Lower lobe of right lung (tissue), 2 donors: ENCODE results near the gene LPP. TPM values are rescaled to one million over a fixed set of nuclear protein-coding genes. Genes with fewer than 3 reads are reported as not detected.
"Not testable (repeated sequence)": the region's sequence is repeated elsewhere in the genome, so short reads cannot be mapped to it uniquely, and the experiment has no call there.

Experiments
- ATAC-seq, 2 donors: fragments of 200-7000 bp; cut with Tn5 transposase; one replicate each; pipeline ENCODE4 v1.9.1; 2020 to 2022; ENCODE audit warnings: mild to moderate bottlenecking in 2 of 2, moderate library complexity in 2 of 2
- DNase-seq: peaks from one replicate; pipeline ENCODE4 v3.0.0-alpha.2; 2020
- H3K27ac ChIP-seq: fragments of 200-600 bp; one replicate; pipeline ENCODE4 v1.8.0; 2022
- H3K27me3 ChIP-seq: fragments of 200-600 bp; one replicate; pipeline ENCODE4 v1.8.0; 2022; ENCODE audit warnings: low read depth
- H3K36me3 ChIP-seq: fragments of 200-600 bp; one replicate; pipeline ENCODE4 v1.8.0; 2022; ENCODE audit warnings: mild to moderate bottlenecking
- H3K4me1 ChIP-seq: fragments of 200-600 bp; one replicate; pipeline ENCODE4 v1.8.0; 2022
- H3K4me3 ChIP-seq: fragments of 200-600 bp; one replicate; pipeline ENCODE4 v1.8.0; 2022; ENCODE audit warnings: mild to moderate bottlenecking
- H3K9me3 ChIP-seq: fragments of 200-600 bp; one replicate; pipeline ENCODE4 v1.8.0; 2022
- intact Hi-C: fragments of 100-400 bp; cut with DNase I; formaldehyde crosslinking; loops from one replicate; pipeline ENCODE4 v1.11.0; 2022
- total RNA-seq: library from RNA; stranded (reverse); fragmentation: NEBNext Ultra II Directional; extraction: Animal tissue kit (Norgen Biotek cat#: 25700); gene quantifications from one replicate; pipeline ENCODE4 v1.2.1, GENCODE V29; 2021
- TF ChIP-seq, protein P1 (sequence below): fragments of 200-600 bp; IDR thresholded peaks from one replicate; pipeline ENCODE4 v1.8.0; 2022; ENCODE audit warnings: antibody characterized with exemption, mild to moderate bottlenecking
- donor health status: DM: no; HTN: yes; CAD: no; lungs with severe emphysema.

LPP gene
- total RNA-seq, 1 donor from 2014 or later = 180 TPM

DNA sequence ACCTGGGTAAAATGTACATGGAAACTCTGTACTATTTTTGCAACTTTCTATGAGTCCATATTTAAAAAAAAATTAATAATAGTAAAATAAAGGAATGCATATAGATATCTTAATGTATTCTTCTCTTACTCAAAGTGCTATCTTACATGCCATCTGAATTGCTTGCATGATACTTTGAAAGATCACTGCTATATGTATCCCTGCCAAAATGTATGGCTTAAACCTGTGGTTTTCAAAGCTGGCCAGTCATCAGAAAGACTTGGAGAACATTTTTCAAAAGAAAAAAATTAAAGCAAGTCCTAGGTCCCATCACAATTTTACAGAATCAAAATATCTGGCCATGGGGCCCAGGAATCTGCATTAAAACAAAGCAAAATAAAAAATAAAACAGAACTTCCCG is 262.1 kb downstream of the LPP start:
- TF ChIP-seq, protein P1, sequence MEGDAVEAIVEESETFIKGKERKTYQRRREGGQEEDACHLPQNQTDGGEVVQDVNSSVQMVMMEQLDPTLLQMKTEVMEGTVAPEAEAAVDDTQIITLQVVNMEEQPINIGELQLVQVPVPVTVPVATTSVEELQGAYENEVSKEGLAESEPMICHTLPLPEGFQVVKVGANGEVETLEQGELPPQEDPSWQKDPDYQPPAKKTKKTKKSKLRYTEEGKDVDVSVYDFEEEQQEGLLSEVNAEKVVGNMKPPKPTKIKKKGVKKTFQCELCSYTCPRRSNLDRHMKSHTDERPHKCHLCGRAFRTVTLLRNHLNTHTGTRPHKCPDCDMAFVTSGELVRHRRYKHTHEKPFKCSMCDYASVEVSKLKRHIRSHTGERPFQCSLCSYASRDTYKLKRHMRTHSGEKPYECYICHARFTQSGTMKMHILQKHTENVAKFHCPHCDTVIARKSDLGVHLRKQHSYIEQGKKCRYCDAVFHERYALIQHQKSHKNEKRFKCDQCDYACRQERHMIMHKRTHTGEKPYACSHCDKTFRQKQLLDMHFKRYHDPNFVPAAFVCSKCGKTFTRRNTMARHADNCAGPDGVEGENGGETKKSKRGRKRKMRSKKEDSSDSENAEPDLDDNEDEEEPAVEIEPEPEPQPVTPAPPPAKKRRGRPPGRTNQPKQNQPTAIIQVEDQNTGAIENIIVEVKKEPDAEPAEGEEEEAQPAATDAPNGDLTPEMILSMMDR = no peak
- H3K27ac ChIP-seq = no peak overlapping the region
- no peaks in the 10 kb centered on the region for H3K9me3 ChIP-seq
- no peak overlapping the region for H3K4me3 ChIP-seq
- no peaks in the 10 kb centered on the region for H3K27me3 ChIP-seq
- no peaks in the 10 kb centered on the region for H3K36me3 ChIP-seq
- ATAC-seq (no peak), DNase-seq (no peak)
- peaks cover 5% of the 10 kb centered on the region for H3K4me1 ChIP-seq
- intact Hi-C loops = no loop called here

GRCh38 chr3:188417271-188417696 is 263.3 kb downstream of the LPP start:
- ATAC-seq (peak in 1 of 2 donors; percentile 25), DNase-seq (no peak)
- Histone ChIP-seq H3K9me3 (no peaks in the 10 kb centered on the region), H3K4me3 (no peak overlapping the region), H3K4me1 (peaks cover 17% of the 10 kb centered on the region), H3K27me3 (no peaks in the 10 kb centered on the region), H3K27ac (no peak overlapping the region), H3K36me3 (no peaks in the 10 kb centered on the region)
- intact Hi-C loops = no loop called here
- TF ChIP-seq, protein P1 = no peak

GRCh38 chr3:188417766-188418165 is 263.8 kb downstream of the LPP start:
- TF ChIP-seq, protein P1 = no peak
- H3K36me3 ChIP-seq = no peaks in the 10 kb centered on the region
- DNase-seq (no peak), ATAC-seq (no peak)
- H3K27me3 ChIP-seq = no peaks in the 10 kb centered on the region
- H3K9me3 ChIP-seq = no peaks in the 10 kb centered on the region
- no peak overlapping the region for H3K27ac ChIP-seq
- H3K4me1 ChIP-seq = peaks cover 20% of the 10 kb centered on the region
- intact Hi-C loops = no loop called here
- H3K4me3 ChIP-seq = no peak overlapping the region

DNA sequence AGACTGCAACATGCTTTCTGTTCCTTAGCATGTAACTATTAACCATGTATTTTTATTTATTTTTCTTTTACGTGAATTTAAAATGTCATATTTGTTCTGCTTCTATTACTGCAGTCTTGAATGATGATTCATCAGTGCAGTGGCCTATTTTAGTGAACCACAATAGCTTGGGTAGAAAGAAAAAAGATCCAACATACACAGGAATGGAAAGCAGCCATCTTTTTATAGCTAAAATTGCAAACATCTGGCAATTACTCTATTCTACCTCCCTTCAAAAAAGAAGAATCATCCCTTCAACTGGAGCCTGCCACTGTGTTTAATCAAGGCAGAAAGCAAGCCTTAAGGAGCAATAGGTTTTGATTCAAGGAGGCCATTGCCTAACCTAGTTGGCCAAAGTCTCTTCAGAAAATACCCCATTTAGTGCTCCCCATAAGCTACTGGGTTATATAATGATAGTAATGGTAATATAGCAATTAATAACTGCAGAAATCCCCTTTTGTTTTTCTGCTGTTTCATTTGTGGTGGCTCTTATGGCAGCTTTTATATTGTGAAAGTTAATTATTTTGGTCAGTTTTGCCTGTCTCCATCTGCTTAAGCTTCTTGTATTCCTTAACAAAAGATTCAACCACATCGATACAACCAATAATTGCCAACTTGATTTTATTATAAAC is 267.3 kb downstream of the LPP start:
- DNase-seq (no peak), ATAC-seq (peak in 1 of 2 donors; percentile 42)
- Histone ChIP-seq H3K27ac (peak overlapping the region; percentile 46), H3K36me3 (no peaks in the 10 kb centered on the region), H3K4me3 (no peak overlapping the region), H3K9me3 (no peaks in the 10 kb centered on the region), H3K4me1 (peaks cover 20% of the 10 kb centered on the region), H3K27me3 (no peaks in the 10 kb centered on the region)
- intact Hi-C loops = no loop called here
- TF ChIP-seq, protein P1 = no peak

DNA sequence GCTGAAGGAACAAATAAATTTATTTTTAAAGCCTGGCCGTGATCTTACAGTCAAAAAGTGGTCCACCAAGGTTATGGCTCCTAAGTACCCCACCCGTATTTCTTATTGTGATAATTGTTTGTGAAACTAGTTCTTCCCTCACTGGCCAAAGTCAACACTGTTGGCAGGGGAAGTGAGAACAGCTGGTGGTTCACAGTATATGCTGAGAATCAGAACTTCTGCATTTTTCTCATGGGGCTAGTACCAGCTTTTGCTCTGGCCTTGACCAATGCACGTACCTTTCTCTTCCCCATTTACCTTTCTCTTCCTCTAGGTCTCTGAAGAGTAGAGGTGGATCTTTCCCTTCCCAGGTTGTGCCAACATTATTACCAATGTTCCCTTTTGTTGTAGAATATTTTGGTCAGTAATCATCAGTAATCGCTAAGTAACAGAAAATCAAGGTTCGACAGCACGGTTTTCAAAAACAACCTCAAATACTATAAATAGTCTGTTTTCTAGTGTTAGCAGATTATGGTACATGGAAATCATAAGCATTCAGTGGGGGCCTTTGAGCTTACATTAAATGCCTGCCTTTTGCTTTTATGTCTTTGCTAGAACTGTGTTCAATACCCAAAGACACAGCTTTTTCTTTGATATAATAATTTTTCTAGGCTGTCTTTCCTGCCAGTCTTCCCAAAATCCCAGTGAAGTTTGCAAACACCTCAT is 268.0 kb downstream of the LPP start:
- no peaks in the 10 kb centered on the region for H3K9me3 ChIP-seq
- peaks cover 20% of the 10 kb centered on the region for H3K4me1 ChIP-seq
- no peak overlapping the region for H3K4me3 ChIP-seq
- peak overlapping the region; percentile 46 for H3K27ac ChIP-seq
- ATAC-seq (peak; percentile 74 to 85), DNase-seq (no peak)
- intact Hi-C loops = no loop called here
- no peaks in the 10 kb centered on the region for H3K27me3 ChIP-seq
- TF ChIP-seq, protein P1 = no peak
- H3K36me3 ChIP-seq = no peaks in the 10 kb centered on the region

DNA sequence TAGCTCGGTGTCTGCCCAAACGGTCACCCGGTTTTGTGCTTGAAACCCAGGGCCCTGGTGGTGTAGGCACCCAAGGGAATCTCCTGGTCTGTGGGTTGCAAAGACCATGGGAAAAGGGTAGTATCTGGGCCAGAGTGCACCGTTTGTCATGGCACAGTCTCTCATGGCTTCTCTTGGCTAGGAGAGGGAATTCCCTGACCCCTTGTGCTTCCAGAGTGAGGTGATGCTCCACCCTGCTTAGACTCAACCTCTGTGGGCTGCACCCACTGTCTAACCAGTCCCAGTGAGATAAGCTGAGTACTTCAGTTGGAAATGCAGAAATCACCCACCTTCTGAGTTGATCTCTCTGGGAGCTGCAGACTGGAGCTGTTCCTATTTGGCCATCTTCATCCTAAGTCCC is 274.0 kb downstream of the LPP start:
- H3K27me3 ChIP-seq, ATAC-seq, H3K36me3 ChIP-seq, H3K9me3 ChIP-seq, H3K4me3 ChIP-seq, intact Hi-C loops, H3K27ac ChIP-seq, DNase-seq: not testable (repeated sequence)
- peaks cover 19% of the 10 kb centered on the region for H3K4me1 ChIP-seq
